ENCODE measurements around the gene ITGA5. TPM values are rescaled to one million over a fixed set of nuclear protein-coding genes. Genes with fewer than 3 reads are reported as not detected.

Gene ITGA5
- polyA plus RNA-seq, 1 donor (not counting 4 experiments of a cell fraction or from before 2014, with no cell fraction given) = 47.9 TPM

DNA sequence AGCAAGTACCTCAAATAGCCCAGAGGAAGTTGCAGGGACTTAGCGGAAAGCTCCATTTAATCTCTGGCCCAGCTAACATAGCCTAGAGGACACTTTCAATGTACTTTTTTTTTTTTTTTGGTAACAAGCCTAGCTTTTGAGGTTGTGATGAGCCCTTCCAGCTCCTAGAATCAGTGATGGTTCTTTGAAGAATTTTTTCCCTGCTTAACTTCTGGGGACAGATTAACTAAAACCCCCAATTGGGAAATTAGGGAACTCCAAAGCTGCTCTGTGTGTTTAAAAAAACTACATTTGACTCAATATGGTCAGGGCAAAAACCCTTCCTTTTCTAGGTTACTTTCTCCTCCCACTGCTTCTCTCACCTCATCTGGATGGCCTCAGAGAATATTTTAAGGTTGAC lies 23.9 kb upstream of the ITGA5 start:
- no peak for DNase-seq (ENCODE audit: low read depth, low spot score)
- dilution Hi-C loops (cut with MboI; ENCODE audit: extremely low pct_ligation_motif_present, low sequenced_read_pairs) = no loop called here
- Histone ChIP-seq H3K4me1 (ENCODE audit: control insufficient read depth, extremely low read depth, insufficient read depth, low read length) (peaks cover 7% of the 10 kb centered on the region), H3K27me3 (ENCODE audit: control insufficient read depth, extremely low read depth, insufficient read depth, low read length) (no peaks in the 10 kb centered on the region), H2AFZ (ENCODE audit: control insufficient read depth, low read length) (no peak overlapping the region), H3K9me3 (ENCODE audit: control insufficient read depth, low read depth, low read length) (no peaks in the 10 kb centered on the region), H3K9me1 (ENCODE audit: control insufficient read depth, extremely low read depth, insufficient read depth, low read length) (no peaks in the 10 kb centered on the region), H3K4me2 (ENCODE audit: control insufficient read depth, extremely low read depth, insufficient read depth, low read depth, low read length) (no peak overlapping the region), H3K79me2 (ENCODE audit: control insufficient read depth, insufficient read depth, low read length) (no peaks in the 10 kb centered on the region), H4K20me1 (ENCODE audit: control insufficient read depth, extremely low read depth, insufficient read depth, low read length) (no peaks in the 10 kb centered on the region), H3K27ac (ENCODE audit: control insufficient read depth, insufficient read depth, low read length) (no peak overlapping the region), H3K9ac (ENCODE audit: control insufficient read depth, extremely low read depth, insufficient read depth, low read length) (no peak overlapping the region), H3K36me3 (ENCODE audit: control insufficient read depth in 2 of 2, extremely low read depth in 1 of 2, insufficient read depth in 2 of 2, low read length in 2 of 2) (no peaks in the 10 kb centered on the region), H3K4me3 (ENCODE audit: control insufficient read depth in 2 of 3, extremely low read depth in 1 of 3, insufficient read depth in 2 of 3, low read depth in 1 of 3, low read length in 3 of 3) (no peak overlapping the region)
- TF ChIP-seq EZH2 (IDR thresholded peaks at IDR 0.05; ENCODE audit: low read length) (no peak), CTCF (optimal IDR thresholded peaks at IDR 0.05 in 1 of 3, IDR thresholded peaks at IDR 0.05 in 1 of 3, conservative IDR thresholded peaks at IDR 0.05 in 1 of 3; ENCODE audit: extremely low read depth in 1 of 3, insufficient read depth in 2 of 3, low read length in 3 of 3) (no peak)
- no peak for FAIRE-seq

GRCh38 chr12:54442099-54442498 lies 23.0 kb upstream of the ITGA5 start:
- dilution Hi-C loops (cut with MboI; ENCODE audit: extremely low pct_ligation_motif_present, low sequenced_read_pairs) = no loop called here
- FAIRE-seq (no peak), DNase-seq (ENCODE audit: low read depth, low spot score) (no peak)
- no peak overlapping the region for H3K9ac ChIP-seq (ENCODE audit: control insufficient read depth, extremely low read depth, insufficient read depth, low read length)
- TF ChIP-seq EZH2 (IDR thresholded peaks at IDR 0.05; ENCODE audit: low read length) (no peak), CTCF (optimal IDR thresholded peaks at IDR 0.05 in 1 of 3, IDR thresholded peaks at IDR 0.05 in 1 of 3, conservative IDR thresholded peaks at IDR 0.05 in 1 of 3; ENCODE audit: extremely low read depth in 1 of 3, insufficient read depth in 2 of 3, low read length in 3 of 3) (no peak)
- H3K4me2 ChIP-seq (ENCODE audit: control insufficient read depth, extremely low read depth, insufficient read depth, low read depth, low read length) = no peak overlapping the region
- no peak overlapping the region for H3K27ac ChIP-seq (ENCODE audit: control insufficient read depth, insufficient read depth, low read length)
- no peaks in the 10 kb centered on the region for H3K9me3 ChIP-seq (ENCODE audit: control insufficient read depth, low read depth, low read length)
- H2AFZ ChIP-seq (ENCODE audit: control insufficient read depth, low read length) = no peak overlapping the region
- peaks cover 15% of the 10 kb centered on the region for H3K4me1 ChIP-seq (ENCODE audit: control insufficient read depth, extremely low read depth, insufficient read depth, low read length)
- no peaks in the 10 kb centered on the region for H4K20me1 ChIP-seq (ENCODE audit: control insufficient read depth, extremely low read depth, insufficient read depth, low read length)
- H3K36me3 ChIP-seq (ENCODE audit: control insufficient read depth in 2 of 2, extremely low read depth in 1 of 2, insufficient read depth in 2 of 2, low read length in 2 of 2) = no peaks in the 10 kb centered on the region
- no peaks in the 10 kb centered on the region for H3K9me1 ChIP-seq (ENCODE audit: control insufficient read depth, extremely low read depth, insufficient read depth, low read length)
- no peaks in the 10 kb centered on the region for H3K27me3 ChIP-seq (ENCODE audit: control insufficient read depth, extremely low read depth, insufficient read depth, low read length)
- H3K4me3 ChIP-seq (ENCODE audit: control insufficient read depth in 2 of 3, extremely low read depth in 1 of 3, insufficient read depth in 2 of 3, low read depth in 1 of 3, low read length in 3 of 3) = no peak overlapping the region
- no peaks in the 10 kb centered on the region for H3K79me2 ChIP-seq (ENCODE audit: control insufficient read depth, insufficient read depth, low read length)
